ENCODE measurements around the gene C11orf97.

C11orf97 gene

GRCh38 chr11:94558468-94558867 is 46.2 kb downstream of the C11orf97 start:
- no peak overlapping the region for H3K4me3 ChIP-seq (ENCODE audit: low read length)
- no peak for TF ChIP-seq CTCF (conservative IDR thresholded peaks at IDR 0.05; ENCODE audit: low read length)
- DNase-seq (ENCODE audit: low read depth): no peak

DNA sequence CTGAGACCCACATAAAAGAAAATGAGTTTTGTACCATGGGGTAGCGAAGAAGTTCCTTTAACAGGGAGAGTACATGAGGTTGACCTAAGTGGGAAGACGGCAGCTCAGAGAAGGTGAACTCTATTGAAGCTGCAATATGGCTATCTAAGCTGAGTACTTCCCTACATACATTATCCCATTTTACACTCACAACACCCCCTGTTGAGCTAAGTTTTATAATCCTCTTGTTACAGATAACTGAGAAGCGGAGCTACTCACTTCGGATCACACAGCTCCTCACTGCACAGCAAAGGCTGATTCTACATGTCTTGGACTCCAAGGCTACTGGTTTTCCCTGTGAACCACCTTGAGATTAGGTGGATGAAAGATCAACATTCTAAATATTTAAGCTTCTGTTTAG is 46.7 kb downstream of the C11orf97 start:
- DNase-seq (ENCODE audit: low read depth): no peak
- no peak overlapping the region for H3K4me3 ChIP-seq (ENCODE audit: low read length)

DNA sequence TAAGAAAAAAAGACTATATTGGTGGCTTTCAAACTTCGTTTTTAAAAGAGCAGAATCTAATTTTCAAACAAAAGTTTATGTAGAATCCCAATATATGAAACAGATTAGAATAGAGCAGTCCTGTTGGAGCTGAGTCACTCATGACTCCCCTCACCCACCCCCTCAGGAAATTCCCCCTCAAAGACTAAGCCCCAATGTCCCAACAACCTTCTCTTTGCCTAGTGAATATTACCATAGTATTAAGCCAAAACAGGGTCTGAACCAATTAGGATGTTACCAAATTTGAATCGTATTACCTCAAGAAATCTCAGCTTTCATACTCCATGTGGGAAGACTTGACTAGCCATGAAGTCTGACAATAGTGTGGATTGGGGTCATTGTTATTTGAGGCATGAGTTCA is 47.1 kb downstream of the C11orf97 start:
- DNase-seq (ENCODE audit: low read depth): no peak
- H3K4me3 ChIP-seq (ENCODE audit: low read length): no peak overlapping the region
- no peak for TF ChIP-seq CTCF (conservative IDR thresholded peaks at IDR 0.05; ENCODE audit: low read length)

More for the DNA sequence above, 46.7 kb downstream of the C11orf97 start:
- no peak for TF ChIP-seq CTCF (conservative IDR thresholded peaks at IDR 0.05; ENCODE audit: low read length)

DNA sequence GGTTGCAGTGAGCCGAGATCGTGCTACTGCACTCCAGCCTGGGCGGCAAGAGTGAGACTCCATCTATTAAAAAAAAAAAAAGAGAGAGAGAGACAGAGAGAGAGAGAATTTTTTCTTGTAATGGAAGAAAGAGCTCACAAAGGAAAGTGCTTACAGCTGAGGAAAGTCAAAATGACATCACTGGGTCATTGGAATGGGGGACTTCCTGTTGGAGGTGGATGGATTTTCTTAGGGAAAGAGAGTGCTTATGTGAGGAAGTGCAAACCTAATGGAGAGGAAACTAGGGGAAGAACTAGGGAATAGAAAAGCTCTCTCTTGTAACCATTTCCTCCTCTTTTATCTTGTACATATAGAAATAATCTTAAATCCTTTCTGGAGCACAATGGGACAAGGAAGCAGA is 48.6 kb downstream of the C11orf97 start:
- no peak for TF ChIP-seq CTCF (conservative IDR thresholded peaks at IDR 0.05; ENCODE audit: low read length)
- no peak for DNase-seq (ENCODE audit: low read depth)
- H3K4me3 ChIP-seq (ENCODE audit: low read length): no peak overlapping the region

GRCh38 chr11:94563176-94563847 is 51.1 kb downstream of the C11orf97 start:
- H3K4me3 ChIP-seq (ENCODE audit: low read length): no peak overlapping the region
- DNase-seq (ENCODE audit: low read depth): peak; percentile 77
- peak; percentile 59 for TF ChIP-seq CTCF (conservative IDR thresholded peaks at IDR 0.05; ENCODE audit: low read length)

- no peak for TF ChIP-seq CTCF (conservative IDR thresholded peaks at IDR 0.05; ENCODE audit: low read length)
- H3K4me3 ChIP-seq (ENCODE audit: low read length): no peak overlapping the region
- DNase-seq (ENCODE audit: low read depth): no peak
Observed at GRCh38 chr11:94563848-94564467, 51.7 kb downstream of the C11orf97 start.

DNA sequence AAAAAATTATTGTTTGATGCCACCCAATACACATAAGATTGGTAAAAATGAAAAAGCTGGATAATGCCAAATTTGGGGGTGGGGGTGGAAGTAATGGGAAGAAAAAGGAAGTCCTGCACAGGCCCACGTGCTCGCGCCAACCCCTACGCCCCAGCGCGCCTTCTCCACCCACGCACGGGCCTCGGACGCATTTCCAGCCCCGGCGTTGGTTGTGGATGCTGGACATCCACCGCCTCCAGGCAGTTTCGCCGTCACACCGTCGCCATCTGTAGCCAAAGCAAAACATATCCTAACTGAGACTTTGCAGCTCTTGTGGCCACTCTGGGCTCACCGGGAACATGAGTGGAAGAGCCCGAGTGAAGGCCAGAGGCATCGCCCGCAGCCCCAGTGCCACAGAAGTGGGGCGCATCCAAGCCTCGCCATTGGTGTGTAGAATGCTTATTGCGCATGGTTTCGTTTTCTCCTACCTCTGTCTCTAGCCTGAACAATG is 55.0 kb downstream of the C11orf97 start, which contains the start of gene PIWIL4:
Gene PIWIL4 (plus strand): TSS at position 188 of the 490 bp plus-strand sequence. CDS start 151 bp downstream, at position 339.
- no peak for DNase-seq (ENCODE audit: low read depth)
- H3K4me3 ChIP-seq (ENCODE audit: low read length): no peak within 1 kb of the TSS
- no peak for TF ChIP-seq CTCF (conservative IDR thresholded peaks at IDR 0.05; ENCODE audit: low read length)
